ENCODE measurements around the gene IL10. TPM values are rescaled to one million over a fixed set of nuclear protein-coding genes. Genes with fewer than 3 reads are reported as not detected.
"Not testable (repeated sequence)": the region's sequence is repeated elsewhere in the genome, so short reads cannot be mapped to it uniquely, and the experiment has no call there.

IL10 gene
- total RNA-seq, 4 donors from 2014 or later: 0.49 to 1.6 (median 1.0) TPM; not detected in 1

DNA sequence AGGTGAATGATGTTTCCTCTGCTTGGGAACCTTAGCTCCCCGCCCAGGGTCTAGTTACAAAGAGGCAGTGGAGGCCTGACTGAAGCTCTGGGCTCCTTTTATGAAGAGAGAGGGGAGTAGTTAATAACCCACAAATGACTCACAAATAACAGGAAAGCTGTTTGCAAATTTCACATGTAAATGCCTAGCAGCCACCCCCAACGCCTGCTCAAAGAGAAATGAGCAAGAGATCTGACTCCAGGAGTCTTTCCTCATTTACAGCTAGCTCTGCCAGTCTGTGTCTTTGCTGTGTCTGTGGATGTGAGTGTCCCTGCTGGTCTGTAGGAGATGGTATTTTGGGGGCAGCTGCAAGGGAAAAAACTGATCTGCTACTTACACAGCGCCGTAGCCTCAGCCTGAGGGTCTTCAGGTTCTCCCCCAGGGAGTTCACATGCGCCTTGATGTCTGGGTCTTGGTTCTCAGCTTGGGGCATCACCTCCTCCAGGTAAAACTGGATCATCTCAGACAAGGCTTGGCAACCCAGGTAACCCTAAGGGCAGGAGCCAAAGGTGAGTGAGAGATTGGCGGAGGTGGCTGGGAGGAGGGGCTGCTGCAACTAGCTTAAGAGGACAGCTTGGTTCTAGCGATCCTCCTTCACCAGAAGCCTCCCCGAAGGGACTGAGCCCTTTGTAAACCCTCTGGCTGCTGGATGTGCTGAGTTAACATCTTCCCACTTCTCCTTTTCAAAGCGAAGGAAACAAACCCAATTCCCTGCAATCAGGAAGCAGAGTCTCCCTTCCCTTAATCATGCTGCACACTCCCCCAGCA, 1.6 kb downstream of the IL10 start, which contains the start of gene IL19:
TSS of gene IL19 (plus strand) at position 243 of the 807 bp plus-strand sequence. CDS start 65,890 bp downstream, outside the sequence.
- H3K27ac ChIP-seq: no peak within 1 kb of the TSS
- no peak for DNase-seq (ENCODE audit: low spot score in 2 of 2)
- peaks cover 4% of the 10 kb centered on the region for H3K4me1 ChIP-seq
- H3K27me3 ChIP-seq: peaks cover 25% of the 10 kb centered on the region
- no peaks in the 10 kb centered on the region for H3K36me3 ChIP-seq
- 58% methylated on average over 9 of the region's 9 CpGs for WGBS
- TF ChIP-seq, protein P1, sequence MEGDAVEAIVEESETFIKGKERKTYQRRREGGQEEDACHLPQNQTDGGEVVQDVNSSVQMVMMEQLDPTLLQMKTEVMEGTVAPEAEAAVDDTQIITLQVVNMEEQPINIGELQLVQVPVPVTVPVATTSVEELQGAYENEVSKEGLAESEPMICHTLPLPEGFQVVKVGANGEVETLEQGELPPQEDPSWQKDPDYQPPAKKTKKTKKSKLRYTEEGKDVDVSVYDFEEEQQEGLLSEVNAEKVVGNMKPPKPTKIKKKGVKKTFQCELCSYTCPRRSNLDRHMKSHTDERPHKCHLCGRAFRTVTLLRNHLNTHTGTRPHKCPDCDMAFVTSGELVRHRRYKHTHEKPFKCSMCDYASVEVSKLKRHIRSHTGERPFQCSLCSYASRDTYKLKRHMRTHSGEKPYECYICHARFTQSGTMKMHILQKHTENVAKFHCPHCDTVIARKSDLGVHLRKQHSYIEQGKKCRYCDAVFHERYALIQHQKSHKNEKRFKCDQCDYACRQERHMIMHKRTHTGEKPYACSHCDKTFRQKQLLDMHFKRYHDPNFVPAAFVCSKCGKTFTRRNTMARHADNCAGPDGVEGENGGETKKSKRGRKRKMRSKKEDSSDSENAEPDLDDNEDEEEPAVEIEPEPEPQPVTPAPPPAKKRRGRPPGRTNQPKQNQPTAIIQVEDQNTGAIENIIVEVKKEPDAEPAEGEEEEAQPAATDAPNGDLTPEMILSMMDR (IDR thresholded peaks at IDR 0.05): no peak
- TF ChIP-seq POLR2A (IDR thresholded peaks at IDR 0.05): peak in 1 of 2 donors; percentile 19
- no peaks in the 10 kb centered on the region for H3K9me3 ChIP-seq
- H3K4me3 ChIP-seq: peak within 1 kb of the TSS; percentile 12

DNA sequence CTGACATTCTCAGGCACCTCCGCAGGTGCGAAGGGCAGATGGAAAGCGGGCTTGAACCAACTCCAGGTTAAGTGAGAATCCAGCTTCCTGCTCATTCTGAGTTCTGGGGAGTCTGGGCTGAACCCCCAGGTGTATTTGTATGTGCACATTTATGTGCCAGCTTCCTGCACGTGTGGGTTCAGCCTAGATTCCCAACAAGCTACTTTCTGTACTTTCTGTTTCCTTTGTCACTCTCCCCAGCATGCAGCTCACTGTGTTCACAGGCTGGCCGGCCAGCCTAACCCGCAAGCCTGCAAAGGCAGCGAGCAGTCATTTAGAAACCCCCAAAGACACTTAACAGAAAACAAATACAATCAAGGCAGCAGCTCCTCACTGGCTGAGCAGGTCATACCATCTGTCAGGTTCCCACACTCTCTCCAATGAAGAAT, 3.0 kb downstream of the IL10 start:
- DNase-seq (ENCODE audit: low spot score in 2 of 2): no peak
- Histone ChIP-seq H3K36me3 (no peaks in the 10 kb centered on the region), H3K27ac (no peak overlapping the region), H3K9me3 (no peaks in the 10 kb centered on the region), H3K4me1 (peaks cover 4% of the 10 kb centered on the region), H3K27me3 (peaks cover 15% of the 10 kb centered on the region), H3K4me3 (no peak overlapping the region)
- TF ChIP-seq, protein P1 (IDR thresholded peaks at IDR 0.05): no peak
- TF ChIP-seq POLR2AphosphoS5 (IDR thresholded peaks at IDR 0.05) (no peak), EP300 (IDR thresholded peaks at IDR 0.05) (no peak), POLR2A (IDR thresholded peaks at IDR 0.05) (no peak)
- 91% methylated on average over 7 of the region's 7 CpGs for WGBS

- H3K27me3 ChIP-seq: peaks cover 8% of the 10 kb centered on the region
- no peak overlapping the region for H3K4me3 ChIP-seq
- TF ChIP-seq, protein P1 (IDR thresholded peaks at IDR 0.05): no peak
- no peak for TF ChIP-seq POLR2A (IDR thresholded peaks at IDR 0.05)
- TF ChIP-seq POLR2AphosphoS5 (IDR thresholded peaks at IDR 0.05): no peak
- TF ChIP-seq EP300 (IDR thresholded peaks at IDR 0.05): no peak
- WGBS: 87% methylated on average over 14 of the region's 14 CpGs
- no peaks in the 10 kb centered on the region for H3K36me3 ChIP-seq
- peaks cover 4% of the 10 kb centered on the region for H3K4me1 ChIP-seq
- no peak for DNase-seq (ENCODE audit: low spot score in 2 of 2)
- no peak overlapping the region for H3K27ac ChIP-seq
- no peaks in the 10 kb centered on the region for H3K9me3 ChIP-seq
Observed at GRCh38 chr1:206768472-206769303, 3.6 kb downstream of the IL10 start.

DNA sequence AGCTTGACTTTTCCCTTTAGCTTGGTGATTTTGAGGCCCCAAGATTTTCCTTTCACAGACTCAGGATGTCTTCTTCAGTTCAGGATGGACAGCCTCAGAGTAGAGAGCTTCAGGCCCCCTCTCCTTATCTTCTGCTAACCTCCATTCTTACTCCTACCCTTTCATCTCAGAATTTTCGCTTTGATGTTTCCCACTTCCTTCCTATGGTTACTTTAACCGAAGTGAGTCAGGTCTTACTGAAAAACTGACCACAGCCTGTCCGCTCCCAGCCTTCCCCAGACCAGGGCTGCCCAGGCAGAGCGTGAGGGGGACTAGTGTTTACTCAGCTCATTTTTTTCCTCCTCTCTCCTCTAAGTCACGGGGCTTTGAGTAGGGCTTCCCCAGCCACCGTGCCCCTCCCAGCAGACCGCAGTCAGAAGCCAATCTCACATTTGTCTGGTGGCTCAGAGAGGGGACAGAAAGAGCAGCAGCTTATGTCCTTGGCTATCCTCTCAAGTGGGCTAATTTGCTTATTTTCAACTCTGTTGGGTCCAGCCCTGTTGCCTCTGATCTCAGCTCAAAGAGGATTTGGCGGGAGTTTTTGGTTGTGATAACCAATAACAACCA, 5.9 kb downstream of the IL10 start:
- Histone ChIP-seq H3K36me3 (no peaks in the 10 kb centered on the region), H3K4me1 (peaks cover 4% of the 10 kb centered on the region), H3K4me3 (no peak overlapping the region), H3K9me3 (no peaks in the 10 kb centered on the region), H3K27ac (no peak overlapping the region), H3K27me3 (peaks cover 4% of the 10 kb centered on the region)
- TF ChIP-seq POLR2AphosphoS5 (IDR thresholded peaks at IDR 0.05): no peak
- TF ChIP-seq, protein P1 (IDR thresholded peaks at IDR 0.05): no peak
- no peak for TF ChIP-seq POLR2A (IDR thresholded peaks at IDR 0.05)
- no peak for TF ChIP-seq EP300 (IDR thresholded peaks at IDR 0.05)
- DNase-seq (ENCODE audit: low spot score in 2 of 2): peak in 1 of 2 donors; percentile 70
- WGBS: 64% methylated on average over 8 of the region's 8 CpGs

- H3K36me3 ChIP-seq; H3K4me3 ChIP-seq; H3K9me3 ChIP-seq; H3K27ac ChIP-seq; H3K27me3 ChIP-seq; DNase-seq (ENCODE audit: low spot score in 2 of 2); H3K4me1 ChIP-seq: not testable (repeated sequence)
- 85% methylated on average over 1 of the region's 1 CpG for whole genome bisulfite sequencing
Observed at GRCh38 chr1:206765771-206766170, 6.5 kb downstream of the IL10 start.

DNA sequence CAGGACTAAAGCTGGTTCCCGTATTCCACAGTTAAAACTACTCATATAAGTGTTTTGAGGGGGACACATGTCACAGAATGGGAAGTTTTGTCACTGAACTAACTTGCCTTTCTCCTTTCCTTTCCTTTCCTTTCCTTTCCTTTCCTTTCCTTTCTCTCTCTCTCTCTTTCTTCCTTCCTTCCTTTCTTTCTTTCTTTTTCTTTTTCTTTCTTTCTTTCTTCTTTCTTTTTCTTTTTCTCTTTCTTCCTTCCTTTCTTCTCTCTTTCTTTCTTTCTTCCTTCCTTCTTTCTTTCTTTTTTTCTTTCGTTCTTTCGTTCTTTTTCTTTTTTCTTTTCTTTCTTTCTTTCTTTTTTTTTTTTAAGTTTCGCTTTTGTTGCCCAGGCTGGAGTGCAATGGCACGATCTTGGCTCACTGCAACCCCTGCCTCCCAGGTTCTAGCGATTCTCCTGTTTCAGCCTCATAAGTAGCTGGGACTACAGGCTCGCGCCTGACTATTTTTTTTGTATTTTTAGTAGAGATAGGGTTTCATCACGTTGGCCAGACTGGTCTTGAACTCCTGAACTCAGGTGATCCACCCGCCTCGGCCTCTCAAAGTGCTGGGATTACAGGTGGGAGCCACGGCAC, 9.4 kb downstream of the IL10 start:
- not testable (repeated sequence) for H3K27me3 ChIP-seq; H3K9me3 ChIP-seq; H3K36me3 ChIP-seq; H3K4me1 ChIP-seq; H3K27ac ChIP-seq; DNase-seq (ENCODE audit: low spot score in 2 of 2); H3K4me3 ChIP-seq
- 90% methylated on average over 12 of the region's 12 CpGs for WGBS

Data from suprapubic skin (tissue), 4 donors.